GOT3 (cell line): Measurements from ENCODE around the gene SC5D.

ENCODE experiments used
- DNase-seq: peaks from one replicate; lab custom pipeline; 2025; ENCODE audit warnings: mixed read lengths; lab: John Stamatoyannopoulos, UW

SC5D gene

GRCh38 chr11:121292495-121293287 is at the start of gene SC5D:
SC5D (plus strand) TSS chr11:121292771; CDS start chr11:121303376, 10,605 bp downstream.
- DNase-seq = peak; percentile 45

DNA sequence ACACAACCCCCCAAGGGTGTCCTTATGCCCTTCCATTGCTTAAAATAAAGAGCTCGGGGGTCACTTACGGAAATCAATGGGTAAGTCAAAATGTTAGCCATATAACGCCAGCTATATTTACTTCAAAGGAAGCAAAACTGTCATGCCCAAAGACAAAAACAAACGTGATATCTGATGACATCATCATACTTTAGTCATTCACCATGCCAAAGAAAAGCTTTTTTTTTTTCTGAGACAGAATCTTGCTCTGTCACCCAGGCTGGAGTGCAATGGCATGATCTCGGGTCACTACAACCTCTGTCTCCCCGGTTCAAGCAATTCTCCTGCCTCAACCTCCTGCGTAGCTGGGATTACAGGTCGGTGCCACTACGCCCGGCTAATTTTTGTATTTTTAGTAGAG is 47.7 kb upstream of the SC5D start:
- DNase-seq = no peak

DNA sequence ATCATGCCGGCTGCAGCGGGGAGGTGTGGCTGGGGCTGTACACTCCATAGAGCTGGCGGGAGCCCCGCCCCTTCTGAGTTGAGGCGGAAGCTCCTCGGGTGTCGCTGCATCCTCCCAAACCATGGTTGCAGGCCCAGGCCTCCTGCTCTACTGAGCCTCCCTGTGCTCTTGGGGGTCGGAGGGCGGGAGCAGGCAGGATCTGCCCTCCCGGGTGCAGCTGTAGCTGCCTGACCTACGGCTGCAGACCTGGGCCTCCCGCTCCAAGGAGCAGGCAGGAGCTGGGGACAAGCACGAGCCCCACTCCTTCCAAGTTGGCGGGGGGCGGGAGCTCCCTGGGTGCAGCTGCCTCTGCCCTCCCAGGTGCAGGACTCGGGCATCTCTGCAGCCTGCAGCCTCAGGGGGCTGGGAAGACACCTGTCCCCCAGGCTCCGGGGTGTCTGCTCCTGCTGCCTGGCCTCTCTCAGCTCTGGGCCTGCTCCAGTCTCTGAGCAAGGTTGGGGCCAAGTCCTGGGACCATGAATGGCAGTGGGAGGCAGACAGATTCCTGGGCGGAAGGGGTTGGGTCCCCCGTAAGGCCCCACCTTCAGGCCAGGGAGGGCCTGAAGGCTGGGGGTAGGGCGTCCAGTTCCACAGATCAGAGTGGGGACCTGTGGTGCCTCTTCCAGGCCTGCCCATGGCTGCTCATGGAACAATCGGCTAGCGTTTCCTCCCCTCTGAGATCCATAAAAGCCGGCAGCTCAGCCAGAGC is 46.4 kb upstream of the SC5D start:
- DNase-seq = no peak

GRCh38 chr11:121246769-121247035 is 45.9 kb upstream of the SC5D start:
- DNase-seq = no peak

- no peak for DNase-seq
These were observed 44.1 kb upstream of the SC5D start for GRCh38 chr11:121248496-121248895.

DNA sequence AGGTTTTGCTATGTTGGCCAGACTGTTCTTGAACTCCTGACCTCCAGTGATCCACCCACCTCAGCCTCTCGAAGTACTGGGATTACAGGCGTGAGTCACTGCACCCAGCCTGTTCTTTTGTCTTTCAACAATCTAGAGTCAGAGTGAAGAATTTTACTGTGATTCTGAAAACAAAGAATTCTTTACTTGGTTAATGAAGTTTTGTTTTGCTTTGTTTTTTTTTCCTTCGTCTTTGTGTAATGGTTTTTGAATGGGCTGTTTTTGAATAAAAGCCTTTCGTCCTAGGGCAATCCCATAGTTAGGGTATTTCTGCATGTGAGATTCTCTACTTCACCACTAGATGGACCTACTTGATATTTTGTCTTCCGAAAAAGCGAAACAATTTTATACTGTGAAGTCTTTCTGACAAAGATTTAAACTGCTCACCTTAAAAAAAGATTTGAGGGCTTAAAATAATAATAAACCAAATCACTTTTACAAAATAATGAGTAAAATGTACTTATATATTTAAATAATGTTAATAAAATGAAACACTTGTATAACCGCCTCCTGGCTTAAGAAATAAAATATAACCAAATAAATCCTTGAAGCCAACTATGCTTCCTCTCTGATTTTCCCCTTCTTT is 43.4 kb upstream of the SC5D start:
- DNase-seq = no peak

- DNase-seq = no peak
These were observed 41.7 kb upstream of the SC5D start for GRCh38 chr11:121250843-121251242.

- no peak for DNase-seq
These were observed 38.6 kb upstream of the SC5D start for GRCh38 chr11:121253951-121254350.

- DNase-seq = no peak
These were observed 37.8 kb upstream of the SC5D start for GRCh38 chr11:121254756-121255155.

DNA sequence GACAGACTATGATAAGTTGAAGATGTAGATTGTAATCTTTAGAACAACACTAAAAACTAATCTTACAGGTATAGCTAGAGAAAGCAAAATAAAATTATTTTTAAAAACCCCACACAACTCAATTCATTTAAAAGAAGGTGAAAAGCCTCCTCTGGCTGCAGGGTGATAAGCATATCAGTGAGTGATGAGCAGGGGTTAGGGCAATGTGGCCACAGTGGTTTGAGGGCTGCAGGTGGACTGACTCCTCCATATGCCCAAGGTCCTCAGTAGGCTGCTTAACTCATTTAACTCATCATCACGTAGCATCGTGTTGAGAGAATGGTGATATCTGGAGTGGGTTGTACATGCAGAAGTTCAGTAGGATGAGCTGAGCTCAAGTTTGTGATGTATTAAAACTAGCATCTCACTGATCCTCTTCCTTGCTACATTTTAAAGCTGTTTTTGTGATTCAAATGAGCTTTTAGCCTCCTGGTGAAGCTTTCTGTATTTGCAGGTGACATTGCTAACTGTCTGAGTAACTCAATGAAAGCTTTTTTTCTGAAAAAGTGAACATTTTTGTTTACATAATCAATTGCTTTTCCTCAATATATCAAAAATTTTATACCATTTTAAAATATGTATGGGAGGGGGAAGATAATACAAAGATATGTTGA is 37.0 kb upstream of the SC5D start:
- no peak for DNase-seq

DNA sequence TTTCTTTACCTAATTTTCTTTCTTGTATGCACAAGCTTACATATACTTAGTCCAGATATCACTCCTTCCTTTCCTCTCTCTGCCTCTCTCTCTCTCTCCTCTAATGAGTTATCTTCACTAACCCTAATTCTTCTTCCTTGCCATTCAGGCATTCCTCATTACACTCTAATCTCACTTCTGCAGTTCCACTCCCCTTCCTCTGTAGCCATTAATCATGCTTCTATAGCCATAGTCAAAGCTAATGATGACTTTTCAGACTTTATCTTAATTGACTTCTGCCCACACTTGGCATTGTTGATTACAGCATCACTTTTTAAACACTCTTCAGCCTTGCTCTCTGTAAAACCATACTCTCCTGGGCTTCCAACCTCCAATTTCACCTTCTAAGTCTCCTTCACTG is 35.3 kb upstream of the SC5D start:
- DNase-seq = no peak

- no peak for DNase-seq
These were observed 34.6 kb upstream of the SC5D start for GRCh38 chr11:121257976-121258375.

GRCh38 chr11:121265586-121265985 is 27.0 kb upstream of the SC5D start:
- DNase-seq = no peak

DNA sequence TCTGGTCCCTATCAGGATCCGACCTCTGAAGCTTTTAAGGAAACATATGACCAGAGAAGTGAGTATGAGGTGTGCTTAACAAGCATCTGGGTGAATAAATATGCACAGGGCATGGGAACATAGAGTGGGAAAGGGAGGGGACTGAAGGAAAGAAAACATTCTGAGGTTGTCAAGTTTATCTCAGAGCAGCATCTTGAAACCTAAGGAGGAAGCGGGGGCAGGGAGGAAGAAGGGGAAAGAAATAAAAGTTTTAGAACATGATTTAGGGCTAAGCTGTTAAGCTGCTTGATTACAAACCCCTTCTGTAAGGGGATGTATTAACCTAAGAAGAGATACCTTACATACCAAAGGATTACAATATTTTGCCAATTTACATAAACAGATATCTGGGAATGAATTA is 24.0 kb upstream of the SC5D start:
- DNase-seq = no peak

- no peak for DNase-seq
These were observed 22.4 kb upstream of the SC5D start for GRCh38 chr11:121270001-121270678.

GRCh38 chr11:121274332-121274991 is 18.1 kb upstream of the SC5D start:
- no peak for DNase-seq

GRCh38 chr11:121281698-121282097 is 10.9 kb upstream of the SC5D start:
- DNase-seq = no peak

GRCh38 chr11:121282386-121282785 is 10.2 kb upstream of the SC5D start:
- no peak for DNase-seq

DNA sequence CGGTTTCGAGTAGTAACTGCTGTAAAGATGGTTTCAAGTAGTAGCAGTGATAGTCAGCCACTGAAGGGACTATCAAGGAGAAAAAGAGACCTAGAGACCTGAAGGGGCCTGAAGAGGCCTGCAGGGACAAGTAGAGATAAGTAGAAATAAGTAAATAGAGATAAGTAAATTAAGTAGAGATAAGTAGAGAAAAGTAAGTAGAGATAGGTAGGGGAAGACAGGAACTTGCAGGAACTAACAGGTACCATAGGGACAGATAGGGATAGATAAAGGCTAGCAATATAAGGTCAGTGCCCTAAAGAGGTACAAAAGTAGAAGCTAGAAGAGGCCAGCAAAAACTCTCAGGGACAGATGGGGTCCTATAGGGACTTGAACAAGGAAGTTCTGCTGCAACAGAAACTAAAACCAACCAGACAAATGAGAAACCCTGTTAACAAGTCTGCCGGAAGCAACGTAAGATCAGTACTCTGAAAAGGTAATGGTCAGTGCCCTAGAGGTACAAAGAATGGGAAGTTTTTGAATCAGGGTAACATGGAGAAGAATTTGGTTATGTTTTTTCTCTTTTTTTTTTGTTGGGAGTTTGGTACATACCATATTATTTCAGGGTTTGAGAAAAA is 9.6 kb upstream of the SC5D start:
- no peak for DNase-seq

DNA sequence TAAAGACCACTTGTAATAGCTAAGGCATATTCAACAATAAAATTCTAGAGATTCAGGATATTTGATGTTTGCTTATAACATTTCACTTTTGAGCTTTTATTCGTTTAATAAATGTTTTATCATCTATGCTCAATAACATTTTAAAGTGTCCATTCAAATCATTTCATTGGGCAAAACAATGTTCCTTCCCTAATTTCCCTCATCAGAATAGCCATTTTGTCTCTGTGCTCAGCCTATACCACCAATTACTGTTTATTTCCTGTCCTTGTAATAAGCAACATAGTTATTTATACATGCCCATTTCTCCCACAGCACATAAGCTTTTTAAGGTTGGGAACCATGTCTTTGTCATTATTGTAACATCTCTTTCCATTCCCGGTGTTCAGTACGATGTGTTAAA is 1.3 kb upstream of the SC5D start:
- DNase-seq = no peak

GRCh38 chr11:121291896-121292494 is 576 bp upstream of the SC5D start:
- no peak for DNase-seq
